Activated gamma-delta T cell treated with anti-CD3 and anti-CD28 coated beads, Interleukin-2, amount 50 U/mL, for 16 hours (primary cell): Measurements from ENCODE around the gene RYR3.

Experiments
- DNase-seq: peaks from one replicate; pipeline ENCODE4 v3.0.0-alpha.2; 2020; ENCODE audit warnings: low read depth

RYR3 gene

DNA sequence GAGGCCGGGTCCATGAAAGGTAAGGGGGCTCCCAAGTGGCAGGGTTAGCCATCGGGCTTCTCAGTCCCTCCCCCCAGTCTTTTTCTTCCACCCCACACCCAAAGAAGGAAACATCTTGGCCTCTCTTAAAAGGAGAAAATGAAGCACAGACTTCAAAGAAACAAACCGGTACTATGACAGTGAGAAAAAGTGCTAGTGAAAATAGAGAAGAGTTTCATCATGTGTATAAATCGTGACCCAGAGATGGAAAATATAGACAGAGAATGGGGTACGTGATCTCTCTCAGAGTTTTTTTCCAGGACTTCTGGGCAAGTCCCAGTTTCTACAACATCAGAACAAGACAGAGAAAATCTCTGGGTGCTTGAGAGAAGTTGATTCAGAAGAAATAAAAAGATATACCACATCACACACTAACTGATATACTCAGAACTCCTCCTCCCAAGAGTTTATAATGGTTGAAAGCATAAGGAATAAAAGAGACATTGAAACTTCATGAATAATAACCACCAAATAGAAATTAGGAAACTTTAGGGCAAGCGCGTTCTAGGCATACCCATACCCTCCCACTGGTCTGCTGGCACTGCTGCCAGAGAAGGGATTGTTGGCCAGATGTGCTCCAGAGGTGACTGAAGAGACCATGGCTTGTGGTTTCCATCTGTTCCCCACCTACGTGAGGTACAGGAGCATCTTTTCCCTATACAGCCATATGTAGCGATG is 338.6 kb downstream of the RYR3 start:
- no peak for DNase-seq

DNA sequence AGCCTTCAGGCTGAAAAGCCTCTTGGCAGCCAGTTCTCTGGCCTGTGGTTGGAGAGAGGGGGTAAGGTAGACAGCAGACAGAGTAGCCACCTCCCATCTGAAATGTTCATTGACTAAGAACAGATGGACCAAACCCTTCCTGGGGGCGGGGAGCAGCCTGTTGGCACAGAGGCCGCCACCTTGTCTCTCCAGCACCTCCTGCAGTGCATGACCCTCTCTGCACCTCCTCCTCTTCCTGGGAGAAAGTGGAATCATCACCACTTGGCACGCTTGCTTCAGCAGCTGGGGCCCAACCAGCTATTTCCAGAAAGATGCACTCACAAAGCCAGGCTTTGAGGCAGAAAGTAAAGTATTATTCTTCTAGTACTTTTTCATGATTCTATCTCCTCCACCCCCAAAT is 344.1 kb downstream of the RYR3 start:
- no peak for DNase-seq

DNA sequence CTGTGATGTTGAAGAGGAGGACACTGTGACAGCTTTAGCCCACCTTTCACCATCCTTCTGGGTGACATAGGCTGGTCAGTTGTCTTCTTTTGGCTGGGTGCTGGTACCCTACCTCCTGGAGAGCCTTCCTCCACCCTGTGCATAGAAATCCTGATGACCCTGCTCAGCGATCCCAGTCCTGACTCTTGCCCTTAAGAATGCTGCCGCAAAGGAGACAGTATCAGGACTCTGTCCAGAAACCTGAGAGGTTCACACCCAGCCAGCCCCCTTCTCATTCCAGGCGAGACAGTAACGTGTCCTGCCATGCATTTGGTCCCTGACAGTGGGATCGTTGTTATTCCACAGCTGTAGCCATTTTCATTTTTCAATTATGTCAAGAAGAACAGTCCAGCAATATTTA is 344.7 kb downstream of the RYR3 start:
- DNase-seq, result no peak

- no peak for DNase-seq
These were observed 345.4 kb downstream of the RYR3 start for GRCh38 chr15:33656168-33656567.

DNA sequence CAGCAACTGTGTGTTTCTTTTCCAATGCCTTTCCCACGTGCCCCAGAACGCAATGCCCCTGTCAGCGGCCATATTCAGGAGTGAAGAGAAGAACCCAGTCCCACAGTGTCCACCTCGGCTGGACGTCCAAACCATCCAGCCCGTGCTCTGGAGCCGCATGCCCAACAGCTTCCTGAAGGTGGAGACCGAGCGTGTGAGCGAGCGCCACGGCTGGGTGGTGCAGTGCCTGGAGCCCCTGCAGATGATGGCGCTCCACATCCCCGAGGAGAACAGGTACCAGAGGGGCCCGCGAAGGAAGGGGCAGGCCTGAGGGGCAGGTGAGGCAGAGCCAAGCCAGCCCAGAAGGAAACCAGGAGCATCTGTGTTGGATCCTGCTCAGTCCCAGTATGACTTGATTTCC is 349.4 kb downstream of the RYR3 start:
- DNase-seq, result no peak

DNA sequence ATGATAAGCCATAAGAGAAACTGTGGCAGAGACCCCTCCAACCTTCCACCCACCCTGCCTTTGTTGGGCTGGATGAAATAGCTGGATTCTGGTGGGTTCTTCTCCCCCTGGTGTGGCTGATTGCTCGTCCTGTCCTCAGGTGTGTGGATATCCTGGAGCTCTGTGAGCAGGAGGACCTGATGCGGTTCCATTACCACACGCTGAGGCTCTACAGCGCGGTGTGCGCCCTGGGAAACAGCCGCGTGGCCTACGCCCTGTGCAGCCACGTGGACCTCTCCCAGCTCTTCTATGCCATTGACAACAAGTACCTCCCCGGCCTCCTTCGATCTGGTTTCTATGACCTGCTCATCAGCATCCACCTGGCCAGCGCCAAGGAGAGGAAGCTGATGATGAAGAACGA is 351.2 kb downstream of the RYR3 start:
- DNase-seq, result no peak

DNA sequence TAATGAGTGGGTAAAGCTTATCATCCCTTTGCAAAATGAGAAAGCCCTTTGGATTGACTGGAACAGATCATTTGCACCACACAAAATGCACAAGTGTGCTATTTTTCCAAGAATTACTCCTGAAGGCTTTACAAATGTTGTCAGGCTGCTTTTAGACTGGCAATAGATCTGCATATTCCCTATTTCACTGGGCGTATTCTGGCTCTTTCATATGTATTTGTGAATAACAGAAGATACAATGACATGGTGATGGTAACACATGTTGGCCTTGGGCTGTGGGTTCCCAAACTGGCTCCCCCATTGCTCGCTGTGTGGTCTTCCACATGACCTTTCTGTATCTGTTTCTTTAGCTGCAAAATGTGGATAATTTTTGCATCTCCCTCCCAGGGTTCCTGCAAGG is 354.2 kb downstream of the RYR3 start:
- no peak for DNase-seq

GRCh38 chr15:33670567-33670966 is 359.8 kb downstream of the RYR3 start:
- no peak for DNase-seq

DNA sequence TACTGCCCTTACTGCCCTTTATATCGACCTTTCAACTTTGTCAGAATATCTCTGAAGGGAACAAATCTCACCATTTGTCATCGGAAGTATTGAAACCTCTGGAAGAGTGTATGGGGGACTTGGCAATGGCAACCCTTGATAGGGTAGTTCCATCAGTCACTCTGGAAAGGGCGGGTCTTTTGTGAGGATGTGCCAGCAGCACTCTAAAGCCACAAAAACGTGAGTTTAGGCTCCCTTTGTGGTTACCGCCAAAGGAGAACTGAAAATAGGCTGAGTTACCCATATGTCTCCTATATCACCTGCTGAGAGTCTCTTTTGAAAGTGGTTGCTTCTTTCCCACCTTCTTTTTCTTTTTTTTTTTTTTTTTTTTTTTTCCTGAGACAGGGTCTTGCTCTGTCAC is 360.7 kb downstream of the RYR3 start:
- DNase-seq, result no peak

GRCh38 chr15:33675246-33675645 is 364.5 kb downstream of the RYR3 start:
- no peak for DNase-seq

- DNase-seq, result no peak
These were observed 366.6 kb downstream of the RYR3 start for GRCh38 chr15:33677238-33677830.

DNA sequence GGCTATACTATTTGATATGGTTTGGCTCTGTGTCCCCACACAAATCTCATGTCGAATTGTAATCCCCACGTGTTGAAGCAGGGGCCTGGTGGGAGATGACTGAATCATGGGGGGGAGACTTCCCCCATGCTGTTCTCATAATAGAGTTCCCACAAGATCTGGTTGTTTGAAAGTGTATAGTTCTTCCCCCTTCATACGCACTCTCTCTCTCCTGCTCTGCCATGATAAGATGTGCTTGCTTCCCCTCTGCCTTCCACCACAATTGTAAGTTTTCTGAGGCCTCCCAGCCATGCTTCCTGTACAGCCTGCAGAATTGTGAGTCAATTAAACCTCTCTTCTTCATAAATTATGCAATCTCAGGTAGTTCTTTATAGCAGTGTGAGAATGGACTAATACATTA is 367.4 kb downstream of the RYR3 start:
- no peak for DNase-seq

DNA sequence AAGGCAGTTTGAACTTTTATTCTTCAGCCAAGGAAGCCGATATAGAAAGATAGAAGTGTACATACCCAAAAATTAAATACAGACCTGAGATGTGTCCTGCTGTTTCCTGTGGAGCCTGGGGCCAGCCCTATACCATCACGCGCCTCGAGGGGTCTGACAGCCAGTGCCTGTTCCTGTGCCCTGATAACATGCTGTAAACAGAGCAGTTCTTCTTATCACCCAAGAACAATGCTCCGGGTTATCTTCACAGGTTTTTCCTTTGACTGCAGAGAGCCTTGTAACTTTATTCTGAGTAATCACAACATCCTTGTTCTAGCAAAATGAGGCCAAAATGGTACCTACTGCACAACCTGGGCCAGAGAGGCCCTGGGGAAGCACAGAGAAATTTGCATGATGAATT is 367.8 kb downstream of the RYR3 start:
- DNase-seq, result no peak

DNA sequence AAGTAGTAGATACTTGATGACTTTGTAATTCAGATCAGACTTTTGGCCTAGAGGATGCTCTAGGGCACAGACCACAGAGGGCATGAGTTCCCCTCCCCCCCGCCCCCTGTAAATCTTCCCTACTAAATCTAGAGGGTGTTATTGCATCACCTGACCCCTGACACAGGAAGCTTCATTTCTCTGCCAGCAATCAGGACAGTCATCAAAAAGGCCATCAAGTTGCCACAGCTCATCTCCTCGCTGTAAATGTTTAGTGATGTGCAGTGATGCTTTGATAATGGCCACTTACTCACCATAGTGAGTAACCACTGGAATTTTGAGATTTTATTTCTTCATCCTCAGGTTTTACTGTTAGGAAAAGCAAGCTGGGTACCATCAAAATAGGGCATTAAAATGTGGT is 368.3 kb downstream of the RYR3 start:
- no peak for DNase-seq

DNA sequence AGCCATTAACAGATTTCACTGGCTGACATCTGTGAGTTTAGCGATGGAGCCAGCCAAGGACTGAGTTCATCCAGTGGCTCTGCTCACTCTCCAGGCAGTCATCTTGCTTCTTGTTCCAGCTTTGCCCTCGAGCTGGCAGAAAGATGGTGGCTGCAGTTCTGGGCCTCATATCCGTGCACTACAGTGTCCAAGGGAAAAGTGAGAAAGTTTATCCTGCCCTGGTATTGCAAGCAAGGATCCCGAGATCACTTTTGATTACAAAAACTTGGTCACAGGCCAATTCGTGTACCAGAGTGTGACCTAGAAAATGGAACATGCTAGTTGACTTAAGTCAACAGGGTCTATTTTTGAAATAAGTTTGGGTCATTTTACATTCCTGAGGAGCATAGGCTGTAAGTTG is 369.6 kb downstream of the RYR3 start:
- no peak for DNase-seq

GRCh38 chr15:33693166-33693800 is 382.5 kb downstream of the RYR3 start:
- DNase-seq, result no peak

DNA sequence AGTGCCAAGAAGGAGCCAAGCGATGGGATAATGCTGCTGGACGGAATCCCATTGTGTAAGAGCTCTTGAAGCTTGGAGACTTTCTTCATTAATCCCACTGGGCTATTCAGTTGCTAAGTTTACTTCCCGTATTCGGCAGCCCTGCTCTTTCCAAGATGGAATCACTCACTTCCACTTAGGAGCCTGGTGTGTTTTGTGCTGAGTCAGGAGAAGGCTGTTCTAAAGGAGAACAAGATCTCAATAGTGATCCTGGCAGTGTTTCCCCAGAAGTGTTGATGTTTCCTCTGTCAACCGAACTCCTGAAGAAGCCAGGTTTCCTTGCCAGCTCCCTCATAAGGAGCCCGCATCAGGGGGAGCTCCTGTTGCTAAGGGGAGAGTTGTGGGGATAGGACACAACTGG is 387.4 kb downstream of the RYR3 start:
- DNase-seq, result no peak

- no peak for DNase-seq
These were observed 388.4 kb downstream of the RYR3 start for GRCh38 chr15:33699145-33699544.

- DNase-seq, result no peak
These were observed 389.1 kb downstream of the RYR3 start for GRCh38 chr15:33699691-33700447.

DNA sequence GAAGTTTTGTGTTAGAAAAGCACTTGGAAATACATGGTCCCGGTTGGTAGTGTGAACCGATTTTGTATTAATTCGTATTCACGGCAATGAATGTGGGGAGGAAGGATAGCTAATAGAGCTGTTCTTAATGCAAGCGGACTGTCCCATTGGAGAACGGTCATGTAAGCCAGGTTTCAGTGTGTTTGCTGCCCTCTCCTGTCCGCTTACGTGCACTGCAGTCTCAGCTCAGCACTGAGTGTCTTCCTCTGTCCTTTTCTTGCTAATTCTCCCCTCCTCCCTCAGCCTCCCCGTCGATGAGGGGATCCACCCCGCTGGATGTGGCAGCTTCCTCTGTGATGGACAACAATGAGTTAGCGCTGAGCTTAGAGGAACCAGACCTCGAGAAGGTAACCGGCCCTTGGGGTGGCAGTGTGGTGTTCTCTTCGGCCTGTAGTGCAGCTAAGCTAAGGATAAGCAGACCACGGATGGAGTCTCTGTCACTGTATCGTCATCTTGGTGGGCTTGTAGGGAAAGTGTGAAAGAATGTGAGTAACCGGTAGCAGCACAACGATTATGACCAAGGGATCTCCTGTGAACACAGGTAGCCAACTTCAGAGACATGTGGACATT is 390.0 kb downstream of the RYR3 start:
- DNase-seq, result peak; percentile 36

GRCh38 chr15:33701304-33701696 is 390.5 kb downstream of the RYR3 start:
- DNase-seq, result no peak

GRCh38 chr15:33706173-33706572 is 395.4 kb downstream of the RYR3 start:
- no peak for DNase-seq

GRCh38 chr15:33710748-33711147 is 400.0 kb downstream of the RYR3 start:
- no peak for DNase-seq
